ENCODE measurements around the gene PRUNE2. TPM values are rescaled to one million over a fixed set of nuclear protein-coding genes. Genes with fewer than 3 reads are reported as not detected.

PRUNE2 gene
- polyA plus RNA-seq, 1 of the 3 experiments (the other 2 are of a cell fraction): 13.0 TPM

GRCh38 chr9:76817489-76817888, 88.4 kb downstream of the PRUNE2 start (continued):
- no peak for TF ChIP-seq FOSL2 (IDR thresholded peaks at IDR 0.05; ENCODE audit: borderline replicate concordance, low read depth)
- TF ChIP-seq, protein P1, sequence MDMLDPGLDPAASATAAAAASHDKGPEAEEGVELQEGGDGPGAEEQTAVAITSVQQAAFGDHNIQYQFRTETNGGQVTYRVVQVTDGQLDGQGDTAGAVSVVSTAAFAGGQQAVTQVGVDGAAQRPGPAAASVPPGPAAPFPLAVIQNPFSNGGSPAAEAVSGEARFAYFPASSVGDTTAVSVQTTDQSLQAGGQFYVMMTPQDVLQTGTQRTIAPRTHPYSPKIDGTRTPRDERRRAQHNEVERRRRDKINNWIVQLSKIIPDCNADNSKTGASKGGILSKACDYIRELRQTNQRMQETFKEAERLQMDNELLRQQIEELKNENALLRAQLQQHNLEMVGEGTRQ (IDR thresholded peaks at IDR 0.05; ENCODE audit: borderline replicate concordance, low read depth, low read length): no peak

DNA sequence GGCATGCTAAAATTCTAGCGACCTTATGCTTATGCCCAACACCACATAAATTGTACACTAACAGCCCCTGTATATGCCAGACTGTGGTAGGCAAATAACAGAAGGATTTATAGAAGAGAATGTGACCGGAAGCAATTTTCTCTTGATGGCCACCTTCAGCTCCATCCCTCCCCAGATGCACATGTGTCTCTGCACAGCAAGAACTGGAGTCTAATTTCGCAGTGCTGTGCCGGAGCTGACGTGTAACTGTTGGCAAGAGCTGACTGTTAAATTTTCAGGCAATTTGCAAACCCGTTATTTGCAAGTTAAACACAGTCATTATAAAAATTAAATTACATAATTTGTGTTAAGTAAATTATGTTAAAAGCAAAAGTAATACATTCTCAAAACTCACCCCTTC, 93.3 kb downstream of the PRUNE2 start:
- no peaks in the 10 kb centered on the region for H4K20me1 ChIP-seq (ENCODE audit: insufficient read depth)
- 17% methylated on average over 6 of the region's 6 CpGs for WGBS (ENCODE audit: low lambda C conversion rate)
- H3K79me2 ChIP-seq (ENCODE audit: insufficient read depth): no peaks in the 10 kb centered on the region
- H3K27ac ChIP-seq (ENCODE audit: low read depth in 2 of 2, low read length in 1 of 2): no peak overlapping the region
- no peak overlapping the region for H2AFZ ChIP-seq (ENCODE audit: low read depth)
- no peak overlapping the region for H3K9ac ChIP-seq
- peaks cover 7% of the 10 kb centered on the region; the same call in 1 of the 2 replicates for H3K27me3 ChIP-seq (ENCODE audit: insufficient read depth)
- H3K4me1 ChIP-seq (ENCODE audit: control insufficient read depth in 1 of 2, insufficient read depth in 2 of 2, low read depth in 1 of 2, low read length in 1 of 2): no peaks in the 10 kb centered on the region
- no peaks in the 10 kb centered on the region for H3K9me3 ChIP-seq
- peaks cover 11% of the 10 kb centered on the region for H3F3A ChIP-seq (replicated peaks; ENCODE audit: insufficient read depth)
- H3K9me2 ChIP-seq: no peaks in the 10 kb centered on the region
- H3K4me3 ChIP-seq (ENCODE audit: low read depth in 2 of 2, low read length in 1 of 2): no peak overlapping the region
- H3K36me3 ChIP-seq (replicated peaks in 1 of 2; ENCODE audit: control insufficient read depth in 1 of 2, insufficient read depth in 2 of 2, low read length in 1 of 2): no peaks in the 10 kb centered on the region
- no peak overlapping the region for H3K4me2 ChIP-seq
- ChIA-PET CTCF (interaction anchor here (0.6 to 2.4 kb wide), 3 partner anchors 91 to 202 kb away, joined by 3 to 8 read pairs (median 4); no protein-coding TSS in a partner anchor), POLR2A (no interaction called here)
- DNase-seq: no peak
- TF ChIP-seq FOSL2 (IDR thresholded peaks at IDR 0.05; ENCODE audit: borderline replicate concordance, low read depth): no peak
- no peak for TF ChIP-seq JUND (IDR thresholded peaks at IDR 0.05)
- TF ChIP-seq, protein P2, sequence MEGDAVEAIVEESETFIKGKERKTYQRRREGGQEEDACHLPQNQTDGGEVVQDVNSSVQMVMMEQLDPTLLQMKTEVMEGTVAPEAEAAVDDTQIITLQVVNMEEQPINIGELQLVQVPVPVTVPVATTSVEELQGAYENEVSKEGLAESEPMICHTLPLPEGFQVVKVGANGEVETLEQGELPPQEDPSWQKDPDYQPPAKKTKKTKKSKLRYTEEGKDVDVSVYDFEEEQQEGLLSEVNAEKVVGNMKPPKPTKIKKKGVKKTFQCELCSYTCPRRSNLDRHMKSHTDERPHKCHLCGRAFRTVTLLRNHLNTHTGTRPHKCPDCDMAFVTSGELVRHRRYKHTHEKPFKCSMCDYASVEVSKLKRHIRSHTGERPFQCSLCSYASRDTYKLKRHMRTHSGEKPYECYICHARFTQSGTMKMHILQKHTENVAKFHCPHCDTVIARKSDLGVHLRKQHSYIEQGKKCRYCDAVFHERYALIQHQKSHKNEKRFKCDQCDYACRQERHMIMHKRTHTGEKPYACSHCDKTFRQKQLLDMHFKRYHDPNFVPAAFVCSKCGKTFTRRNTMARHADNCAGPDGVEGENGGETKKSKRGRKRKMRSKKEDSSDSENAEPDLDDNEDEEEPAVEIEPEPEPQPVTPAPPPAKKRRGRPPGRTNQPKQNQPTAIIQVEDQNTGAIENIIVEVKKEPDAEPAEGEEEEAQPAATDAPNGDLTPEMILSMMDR (IDR thresholded peaks at IDR 0.05): no peak
- no peak for TF ChIP-seq GABPA (IDR thresholded peaks at IDR 0.05; ENCODE audit: low read depth)
- no peak for TF ChIP-seq EP300 (IDR thresholded peaks at IDR 0.05; ENCODE audit: borderline replicate concordance in 1 of 2, low read depth in 1 of 2, low read length in 1 of 2)

DNA sequence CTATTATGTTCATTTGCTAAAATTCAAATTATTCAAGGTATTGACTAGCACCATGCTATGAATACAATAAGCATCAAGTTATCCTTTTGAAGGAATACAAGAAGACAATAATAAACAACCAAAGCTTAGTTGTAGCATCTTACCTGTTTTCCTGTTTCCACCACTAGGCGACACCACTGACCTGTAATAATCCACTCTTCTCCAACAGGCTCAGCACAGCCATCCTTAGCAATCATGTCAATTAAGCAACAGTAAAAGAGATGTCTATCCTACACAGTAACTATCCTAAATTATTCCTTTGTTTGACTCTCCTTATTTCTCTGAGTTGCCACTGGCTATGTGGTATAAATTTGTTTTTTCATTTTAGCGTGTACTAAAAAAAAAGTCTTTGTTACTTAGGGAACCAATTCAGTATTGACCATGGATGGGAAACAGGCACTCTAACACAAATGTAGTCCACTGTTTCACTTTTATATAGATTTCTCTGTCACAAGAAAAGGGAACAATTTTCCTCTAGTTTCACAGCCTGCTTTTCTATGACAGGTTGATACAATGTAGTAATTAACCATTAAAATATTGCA, 95.4 kb downstream of the PRUNE2 start:
- H3K27me3 ChIP-seq (ENCODE audit: insufficient read depth): peaks cover 23% of the 10 kb centered on the region; the same call in 1 of the 2 replicates
- no peaks in the 10 kb centered on the region for H3K4me1 ChIP-seq (ENCODE audit: control insufficient read depth in 1 of 2, insufficient read depth in 2 of 2, low read depth in 1 of 2, low read length in 1 of 2)
- no peak overlapping the region for H3K9ac ChIP-seq
- H3F3A ChIP-seq (replicated peaks; ENCODE audit: insufficient read depth): no peaks in the 10 kb centered on the region
- H3K4me3 ChIP-seq (ENCODE audit: low read depth in 2 of 2, low read length in 1 of 2): no peak overlapping the region; a peak in 1 of 4 replicates
- ChIA-PET POLR2A (no interaction called here), CTCF (interaction anchor here (0.5 to 4.5 kb wide), 29 partner anchors 9 to 355 kb away, joined by 3 to 32 read pairs (median 3); no protein-coding TSS in a partner anchor)
- H3K9me2 ChIP-seq: no peaks in the 10 kb centered on the region
- DNase-seq: peak; percentile 37
- no peaks in the 10 kb centered on the region for H3K9me3 ChIP-seq
- no peaks in the 10 kb centered on the region for H3K79me2 ChIP-seq (ENCODE audit: insufficient read depth)
- H3K27ac ChIP-seq (ENCODE audit: low read depth in 2 of 2, low read length in 1 of 2): no peak overlapping the region
- H3K4me2 ChIP-seq: no peak overlapping the region
- H2AFZ ChIP-seq (ENCODE audit: low read depth): no peak overlapping the region
- 4% methylated on average over 2 of the region's 2 CpGs for WGBS (ENCODE audit: low lambda C conversion rate)
- peak; percentile 81 for TF ChIP-seq SMC3 (IDR thresholded peaks at IDR 0.05; ENCODE audit: low read depth, low read length)
- TF ChIP-seq, protein P3, sequence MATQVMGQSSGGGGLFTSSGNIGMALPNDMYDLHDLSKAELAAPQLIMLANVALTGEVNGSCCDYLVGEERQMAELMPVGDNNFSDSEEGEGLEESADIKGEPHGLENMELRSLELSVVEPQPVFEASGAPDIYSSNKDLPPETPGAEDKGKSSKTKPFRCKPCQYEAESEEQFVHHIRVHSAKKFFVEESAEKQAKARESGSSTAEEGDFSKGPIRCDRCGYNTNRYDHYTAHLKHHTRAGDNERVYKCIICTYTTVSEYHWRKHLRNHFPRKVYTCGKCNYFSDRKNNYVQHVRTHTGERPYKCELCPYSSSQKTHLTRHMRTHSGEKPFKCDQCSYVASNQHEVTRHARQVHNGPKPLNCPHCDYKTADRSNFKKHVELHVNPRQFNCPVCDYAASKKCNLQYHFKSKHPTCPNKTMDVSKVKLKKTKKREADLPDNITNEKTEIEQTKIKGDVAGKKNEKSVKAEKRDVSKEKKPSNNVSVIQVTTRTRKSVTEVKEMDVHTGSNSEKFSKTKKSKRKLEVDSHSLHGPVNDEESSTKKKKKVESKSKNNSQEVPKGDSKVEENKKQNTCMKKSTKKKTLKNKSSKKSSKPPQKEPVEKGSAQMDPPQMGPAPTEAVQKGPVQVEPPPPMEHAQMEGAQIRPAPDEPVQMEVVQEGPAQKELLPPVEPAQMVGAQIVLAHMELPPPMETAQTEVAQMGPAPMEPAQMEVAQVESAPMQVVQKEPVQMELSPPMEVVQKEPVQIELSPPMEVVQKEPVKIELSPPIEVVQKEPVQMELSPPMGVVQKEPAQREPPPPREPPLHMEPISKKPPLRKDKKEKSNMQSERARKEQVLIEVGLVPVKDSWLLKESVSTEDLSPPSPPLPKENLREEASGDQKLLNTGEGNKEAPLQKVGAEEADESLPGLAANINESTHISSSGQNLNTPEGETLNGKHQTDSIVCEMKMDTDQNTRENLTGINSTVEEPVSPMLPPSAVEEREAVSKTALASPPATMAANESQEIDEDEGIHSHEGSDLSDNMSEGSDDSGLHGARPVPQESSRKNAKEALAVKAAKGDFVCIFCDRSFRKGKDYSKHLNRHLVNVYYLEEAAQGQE (IDR thresholded peaks at IDR 0.05; ENCODE audit: low read depth, low read length): no peak
- no peak for TF ChIP-seq JUND (IDR thresholded peaks at IDR 0.05)
- no peak for TF ChIP-seq MXI1 (IDR thresholded peaks at IDR 0.05; ENCODE audit: low read depth, low read length)
- TF ChIP-seq, protein P2 (IDR thresholded peaks at IDR 0.05): peak; percentile 94
- peak; percentile 89 for TF ChIP-seq RAD21 (IDR thresholded peaks at IDR 0.05; ENCODE audit: low read length)
- no peak for TF ChIP-seq EZH2phosphoT487 (IDR thresholded peaks at IDR 0.05; ENCODE audit: borderline replicate concordance, low read depth)
- TF ChIP-seq CHD2 (IDR thresholded peaks at IDR 0.05; ENCODE audit: low read length, partially characterized antibody): no peak
- no peaks in the 10 kb centered on the region for H3K36me3 ChIP-seq (replicated peaks in 1 of 2; ENCODE audit: control insufficient read depth in 1 of 2, insufficient read depth in 2 of 2, low read length in 1 of 2)
- H4K20me1 ChIP-seq (ENCODE audit: insufficient read depth): no peaks in the 10 kb centered on the region
